ENCODE results near the gene HCFC1R1.
"Not testable (repeated sequence)": the region's sequence is repeated elsewhere in the genome, so short reads cannot be mapped to it uniquely, and the experiment has no call there.

Gene HCFC1R1

GRCh38 chr16:3054965-3055733, 31.4 kb upstream of the HCFC1R1 start:
- TF ChIP-seq, protein P1, sequence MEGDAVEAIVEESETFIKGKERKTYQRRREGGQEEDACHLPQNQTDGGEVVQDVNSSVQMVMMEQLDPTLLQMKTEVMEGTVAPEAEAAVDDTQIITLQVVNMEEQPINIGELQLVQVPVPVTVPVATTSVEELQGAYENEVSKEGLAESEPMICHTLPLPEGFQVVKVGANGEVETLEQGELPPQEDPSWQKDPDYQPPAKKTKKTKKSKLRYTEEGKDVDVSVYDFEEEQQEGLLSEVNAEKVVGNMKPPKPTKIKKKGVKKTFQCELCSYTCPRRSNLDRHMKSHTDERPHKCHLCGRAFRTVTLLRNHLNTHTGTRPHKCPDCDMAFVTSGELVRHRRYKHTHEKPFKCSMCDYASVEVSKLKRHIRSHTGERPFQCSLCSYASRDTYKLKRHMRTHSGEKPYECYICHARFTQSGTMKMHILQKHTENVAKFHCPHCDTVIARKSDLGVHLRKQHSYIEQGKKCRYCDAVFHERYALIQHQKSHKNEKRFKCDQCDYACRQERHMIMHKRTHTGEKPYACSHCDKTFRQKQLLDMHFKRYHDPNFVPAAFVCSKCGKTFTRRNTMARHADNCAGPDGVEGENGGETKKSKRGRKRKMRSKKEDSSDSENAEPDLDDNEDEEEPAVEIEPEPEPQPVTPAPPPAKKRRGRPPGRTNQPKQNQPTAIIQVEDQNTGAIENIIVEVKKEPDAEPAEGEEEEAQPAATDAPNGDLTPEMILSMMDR (IDR thresholded peaks at IDR 0.05; ENCODE audit: insufficient read depth, low read depth, low read length, missing control alignments) = no peak

GRCh38 chr16:3053330-3053710, 29.6 kb upstream of the HCFC1R1 start:
- not testable (repeated sequence) for DNase-seq (ENCODE audit: low read depth); H3K4me3 ChIP-seq (ENCODE audit: low read length)

More at GRCh38 chr16:3054965-3055733, 31.4 kb upstream of the HCFC1R1 start:
- DNase-seq (ENCODE audit: low read depth) = no peak
- H3K4me3 ChIP-seq (ENCODE audit: low read length) = no peak overlapping the region

GRCh38 chr16:3052571-3053329, 29.0 kb upstream of the HCFC1R1 start:
- not testable (repeated sequence) for DNase-seq (ENCODE audit: low read depth); H3K4me3 ChIP-seq (ENCODE audit: low read length)

DNA sequence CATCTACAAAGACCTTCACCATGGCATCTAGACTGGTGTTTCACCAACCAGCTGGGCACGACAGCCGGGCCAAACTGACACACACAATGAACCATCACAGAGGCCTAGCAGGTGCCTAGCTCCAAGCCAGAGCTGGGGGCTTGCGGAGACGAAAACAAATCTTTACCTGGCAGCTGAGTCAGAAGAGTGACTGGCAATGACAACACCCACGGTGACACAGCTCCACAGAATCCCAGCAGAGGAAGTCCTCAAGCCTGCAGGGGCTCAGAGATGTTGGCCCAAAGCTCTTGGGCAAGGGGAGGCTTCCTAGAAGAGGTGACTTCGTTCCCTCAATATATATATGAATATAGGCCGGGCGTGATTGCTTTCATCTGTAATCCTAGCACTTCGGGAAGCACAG, 27.8 kb upstream of the HCFC1R1 start:
- TF ChIP-seq, protein P1 (IDR thresholded peaks at IDR 0.05; ENCODE audit: insufficient read depth, low read depth, low read length, missing control alignments) = no peak
- H3K4me3 ChIP-seq (ENCODE audit: low read length) = no peak overlapping the region
- DNase-seq (ENCODE audit: low read depth) = no peak

DNA sequence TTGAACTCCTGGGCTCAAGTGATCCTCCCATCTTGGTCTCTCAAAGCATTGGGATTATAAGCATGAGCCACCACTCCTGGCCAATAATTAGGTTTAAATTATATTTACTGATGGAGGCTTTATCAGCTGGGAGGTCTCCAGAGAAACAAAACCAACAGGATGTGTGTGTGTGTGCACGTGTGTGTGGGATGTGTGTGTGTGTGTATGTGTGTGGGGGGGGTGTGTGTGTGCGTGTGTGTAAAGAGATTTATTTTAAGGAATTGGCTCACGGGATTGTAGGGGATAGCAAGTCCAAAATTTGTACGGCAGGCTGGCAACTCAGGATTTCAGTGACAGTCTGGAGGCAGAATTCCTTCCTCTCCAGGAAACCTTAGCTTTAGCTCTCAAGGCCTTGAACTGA, 27.3 kb upstream of the HCFC1R1 start:
- no peak overlapping the region for H3K4me3 ChIP-seq (ENCODE audit: low read length)
- no peak for DNase-seq (ENCODE audit: low read depth)
- TF ChIP-seq, protein P1 (IDR thresholded peaks at IDR 0.05; ENCODE audit: insufficient read depth, low read depth, low read length, missing control alignments) = no peak

GRCh38 chr16:3050487-3050886, 26.7 kb upstream of the HCFC1R1 start:
- no peak overlapping the region for H3K4me3 ChIP-seq (ENCODE audit: low read length)
- TF ChIP-seq, protein P1 (IDR thresholded peaks at IDR 0.05; ENCODE audit: insufficient read depth, low read depth, low read length, missing control alignments) = no peak

DNA sequence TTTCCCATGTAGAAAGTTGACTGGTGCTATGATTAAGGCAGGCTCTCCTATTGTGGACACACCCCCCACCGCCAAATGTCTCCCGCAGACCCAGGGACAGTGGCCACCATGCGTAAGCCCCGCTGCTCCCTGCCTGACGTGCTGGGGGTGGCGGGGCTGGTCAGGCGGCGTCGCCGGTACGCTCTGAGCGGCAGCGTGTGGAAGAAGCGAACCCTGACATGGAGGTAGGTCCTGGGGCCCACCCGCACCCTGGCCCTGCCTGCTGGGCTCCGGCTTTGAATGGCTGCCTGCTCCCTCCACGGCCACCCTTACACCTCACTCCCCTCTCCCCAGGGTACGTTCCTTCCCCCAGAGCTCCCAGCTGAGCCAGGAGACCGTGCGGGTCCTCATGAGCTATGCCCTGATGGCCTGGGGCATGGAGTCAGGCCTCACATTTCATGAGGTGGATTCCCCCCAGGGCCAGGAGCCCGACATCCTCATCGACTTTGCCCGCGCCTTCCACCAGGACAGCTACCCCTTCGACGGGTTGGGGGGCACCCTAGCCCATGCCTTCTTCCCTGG, 26.3 kb upstream of the HCFC1R1 start:
- DNase-seq (ENCODE audit: low read depth) = no peak
- TF ChIP-seq, protein P1 (IDR thresholded peaks at IDR 0.05; ENCODE audit: insufficient read depth, low read depth, low read length, missing control alignments) = no peak
- no peak overlapping the region for H3K4me3 ChIP-seq (ENCODE audit: low read length)

More at GRCh38 chr16:3050487-3050886, 26.7 kb upstream of the HCFC1R1 start:
- DNase-seq (ENCODE audit: low read depth) = no peak
